ENCODE results near the gene ZFYVE1.
"Not testable (repeated sequence)": the region's sequence is repeated elsewhere in the genome, so short reads cannot be mapped to it uniquely, and the experiment has no call there.

ZFYVE1 gene

DNA sequence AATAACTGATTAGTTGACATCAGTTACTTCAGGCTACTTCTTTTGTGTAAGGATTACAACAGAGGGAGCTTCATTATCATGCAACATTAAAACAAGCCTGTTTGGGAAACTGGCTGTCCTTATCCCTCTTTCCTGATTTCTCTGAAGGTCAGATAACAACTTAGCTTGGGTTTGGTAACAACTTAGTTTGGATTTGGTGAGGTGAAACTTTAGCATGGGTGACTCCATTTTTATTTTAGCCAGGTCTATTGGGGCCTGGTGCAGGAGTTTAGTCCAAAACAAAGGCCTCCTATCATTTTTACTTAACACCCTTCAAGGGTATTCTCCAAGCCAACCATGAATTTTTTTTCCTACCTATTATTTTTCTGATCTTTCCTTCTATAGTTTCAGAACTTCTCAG is 1.1 kb upstream of the ZFYVE1 start:
- no peak overlapping the region for H3K4me3 ChIP-seq (ENCODE audit: low read length)
- 0 out of 2 replicates have a peak overlapping the region, but pooled peaks have one; percentile 17 for H3K9ac ChIP-seq (ENCODE audit: low read depth, low read length)
- peaks cover 11% of the 10 kb centered on the region; the same call in 1 of the 2 replicates for H3K4me1 ChIP-seq (ENCODE audit: insufficient read depth, low read length)
- no peaks in the 10 kb centered on the region for H3K27me3 ChIP-seq (ENCODE audit: insufficient read depth, low read length)
- no peaks in the 10 kb centered on the region for H3K9me3 ChIP-seq (ENCODE audit: insufficient read depth, low read depth, low read length)
- peak overlapping the region; percentile 25; the same call in 1 of the 2 replicates for H3K27ac ChIP-seq (ENCODE audit: low read depth, low read length)
- H3K36me3 ChIP-seq (ENCODE audit: insufficient read depth, low read length): peaks cover 11% of the 10 kb centered on the region

DNA sequence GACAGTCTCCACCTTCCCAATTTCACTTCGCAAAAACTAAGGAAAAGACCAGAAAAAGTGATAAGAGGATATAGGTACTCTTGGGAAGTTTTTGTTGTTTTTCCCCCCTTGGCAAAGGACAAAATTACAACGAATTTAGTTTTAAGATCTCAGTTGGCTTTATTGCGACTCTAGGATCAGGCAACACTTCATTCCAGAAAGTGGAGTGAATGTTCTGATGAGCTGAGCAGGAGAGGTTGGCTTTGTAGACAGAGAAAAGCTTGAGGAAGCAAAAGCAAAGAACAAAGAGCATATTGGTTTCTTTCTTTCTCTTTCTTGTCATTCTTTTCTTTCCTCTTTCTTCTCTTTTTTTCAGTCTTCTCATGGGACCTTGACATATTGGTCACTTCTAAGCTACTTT is 640 bp upstream of the ZFYVE1 start:
- peaks cover 13% of the 10 kb centered on the region for H3K36me3 ChIP-seq (ENCODE audit: insufficient read depth, low read length)
- no peaks in the 10 kb centered on the region for H3K9me3 ChIP-seq (ENCODE audit: insufficient read depth, low read depth, low read length)
- H3K9ac ChIP-seq (ENCODE audit: low read depth, low read length): peak overlapping the region; percentile 17; the same call in 1 of the 2 replicates
- H3K4me3 ChIP-seq (ENCODE audit: low read length): peak overlapping the region; percentile 70
- 53% methylated on average over 3 of the region's 3 CpGs for WGBS
- peak overlapping the region; percentile 21; the same call in 1 of the 2 replicates for H3K27ac ChIP-seq (ENCODE audit: low read depth, low read length)
- peaks cover 11% of the 10 kb centered on the region; the same call in 1 of the 2 replicates for H3K4me1 ChIP-seq (ENCODE audit: insufficient read depth, low read length)
- H3K27me3 ChIP-seq (ENCODE audit: insufficient read depth, low read length): no peaks in the 10 kb centered on the region

DNA sequence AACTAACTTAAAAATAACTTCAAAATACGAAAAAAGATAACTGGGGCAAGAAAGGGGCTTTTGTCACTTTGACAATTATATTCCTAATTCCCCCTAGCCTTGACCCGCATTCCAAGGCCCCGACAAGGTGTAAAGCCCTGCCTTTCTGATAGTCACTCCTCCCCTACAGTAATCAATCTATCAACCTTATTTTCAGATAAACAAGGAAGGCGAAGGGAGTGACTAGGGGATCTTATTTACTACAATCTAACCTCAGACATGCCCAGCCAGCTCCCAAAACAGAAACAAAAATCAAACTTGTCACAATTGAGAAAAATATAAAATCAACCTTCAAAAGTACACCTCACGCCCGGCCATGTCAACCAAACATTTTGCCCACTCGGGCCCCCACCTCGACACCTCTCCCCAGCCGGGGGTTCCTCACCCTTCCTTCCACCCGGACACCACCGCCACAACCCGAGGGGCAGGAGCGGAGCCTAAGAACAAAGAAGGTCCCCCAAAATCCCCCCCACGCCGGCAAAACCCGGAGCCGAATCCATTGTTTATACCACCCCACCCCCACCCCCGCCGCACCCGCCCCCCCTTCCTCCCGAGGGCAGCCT is 562 bp downstream of the ZFYVE1 start:
- Histone ChIP-seq H3K36me3 (ENCODE audit: insufficient read depth, low read length) (peaks cover 19% of the 10 kb centered on the region), H3K27me3 (ENCODE audit: insufficient read depth, low read length) (no peaks in the 10 kb centered on the region), H3K9ac (ENCODE audit: low read depth, low read length) (peak overlapping the region; percentile 49; the same call in 1 of the 2 replicates), H3K27ac (ENCODE audit: low read depth, low read length) (no peak overlapping the region), H3K9me3 (ENCODE audit: insufficient read depth, low read depth, low read length) (no peaks in the 10 kb centered on the region), H3K4me3 (ENCODE audit: low read length) (peak overlapping the region; percentile 70), H3K4me1 (ENCODE audit: insufficient read depth, low read length) (peaks cover 11% of the 10 kb centered on the region; the same call in 1 of the 2 replicates)
- 13% methylated on average over 14 of the region's 21 CpGs for WGBS

DNA sequence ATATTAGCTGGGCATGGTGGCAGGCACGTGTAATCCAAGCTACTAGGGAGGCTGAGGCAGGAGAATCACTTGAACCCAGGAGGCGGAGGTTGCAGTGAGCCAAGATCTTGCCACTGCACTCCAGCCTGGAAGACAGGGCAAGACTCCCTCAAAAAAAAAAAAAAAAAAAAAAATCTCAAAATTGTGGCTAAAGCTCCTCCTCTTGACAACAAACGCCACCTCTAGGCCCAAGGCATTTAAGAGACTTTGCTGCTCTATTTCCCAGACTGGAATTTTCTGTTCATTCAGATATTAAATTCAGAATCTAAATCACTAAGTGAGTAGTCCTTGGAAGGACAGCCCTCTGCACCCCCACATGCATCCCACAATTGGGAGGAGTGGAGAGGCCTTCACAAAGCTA is 1.4 kb downstream of the ZFYVE1 start:
- Histone ChIP-seq H3K9ac (ENCODE audit: low read depth, low read length) (no peak overlapping the region), H3K4me3 (ENCODE audit: low read length) (0 out of 2 replicates have a peak overlapping the region, but pooled peaks have one; percentile 70)
- WGBS: 76% methylated on average over 3 of the region's 3 CpGs

DNA sequence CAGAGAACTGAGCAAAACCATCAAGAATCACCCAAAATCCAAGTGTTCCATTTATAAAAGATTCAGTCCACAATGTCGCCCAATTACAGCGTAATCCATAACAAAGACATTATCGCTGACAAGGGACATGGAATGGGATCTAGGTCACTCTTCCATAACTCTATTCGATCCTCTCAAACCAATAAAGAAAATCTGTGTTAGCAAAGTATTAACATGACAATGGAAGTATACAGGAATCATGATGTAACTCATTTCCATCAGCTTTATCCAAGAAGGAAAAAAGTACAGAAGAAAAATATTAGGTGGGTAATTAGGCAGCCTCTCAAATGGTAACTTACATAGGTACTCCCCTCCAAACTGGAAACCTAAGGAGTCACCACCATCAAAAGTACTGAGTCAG is 4.9 kb downstream of the ZFYVE1 start:
- no peak overlapping the region for H3K4me3 ChIP-seq (ENCODE audit: low read length)

More for the DNA sequence above, 1.4 kb downstream of the ZFYVE1 start:
- peaks cover 11% of the 10 kb centered on the region; the same call in 1 of the 2 replicates for H3K4me1 ChIP-seq (ENCODE audit: insufficient read depth, low read length)
- H3K27me3 ChIP-seq (ENCODE audit: insufficient read depth, low read length): no peaks in the 10 kb centered on the region
- no peaks in the 10 kb centered on the region for H3K9me3 ChIP-seq (ENCODE audit: insufficient read depth, low read depth, low read length)
- H3K27ac ChIP-seq (ENCODE audit: low read depth, low read length): no peak overlapping the region
- peaks cover 19% of the 10 kb centered on the region for H3K36me3 ChIP-seq (ENCODE audit: insufficient read depth, low read length)

DNA sequence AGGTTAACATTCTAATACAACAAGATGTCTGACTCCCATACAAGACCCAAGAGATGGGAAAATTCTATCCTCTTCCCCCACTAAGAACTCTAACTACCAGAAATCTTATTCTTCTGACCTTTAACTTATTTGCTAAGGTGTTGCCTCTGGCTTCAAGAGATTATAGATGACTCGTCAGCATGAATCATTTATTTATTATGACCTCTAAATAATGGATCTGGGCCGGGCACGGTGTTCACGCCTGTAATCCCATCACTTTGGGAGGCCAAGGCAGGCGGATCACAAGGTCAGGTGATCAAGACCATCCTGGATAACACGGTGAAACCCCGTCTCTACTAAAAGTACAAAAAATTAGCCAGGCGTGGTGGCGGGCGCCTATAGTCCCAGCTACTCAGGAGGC is 10.9 kb downstream of the ZFYVE1 start:
- not testable (repeated sequence) for H3K36me3 ChIP-seq (ENCODE audit: insufficient read depth, low read length); H3K4me3 ChIP-seq (ENCODE audit: low read length); H3K9ac ChIP-seq (ENCODE audit: low read depth, low read length); H3K9me3 ChIP-seq (ENCODE audit: insufficient read depth, low read depth, low read length); H3K27ac ChIP-seq (ENCODE audit: low read depth, low read length); H3K27me3 ChIP-seq (ENCODE audit: insufficient read depth, low read length); H3K4me1 ChIP-seq (ENCODE audit: insufficient read depth, low read length)
- WGBS: 96% methylated on average over 10 of the region's 10 CpGs

More for the DNA sequence above, 4.9 kb downstream of the ZFYVE1 start:
- Histone ChIP-seq H3K27me3 (ENCODE audit: insufficient read depth, low read length) (no peaks in the 10 kb centered on the region), H3K9me3 (ENCODE audit: insufficient read depth, low read depth, low read length) (no peaks in the 10 kb centered on the region), H3K9ac (ENCODE audit: low read depth, low read length) (no peak overlapping the region), H3K36me3 (ENCODE audit: insufficient read depth, low read length) (peaks cover 19% of the 10 kb centered on the region), H3K27ac (ENCODE audit: low read depth, low read length) (no peak overlapping the region), H3K4me1 (ENCODE audit: insufficient read depth, low read length) (0 out of 2 replicates have a peak, but pooled peaks cover 4% of the 10 kb centered on the region)
- WGBS: 92% methylated on average over 3 of the region's 4 CpGs

DNA sequence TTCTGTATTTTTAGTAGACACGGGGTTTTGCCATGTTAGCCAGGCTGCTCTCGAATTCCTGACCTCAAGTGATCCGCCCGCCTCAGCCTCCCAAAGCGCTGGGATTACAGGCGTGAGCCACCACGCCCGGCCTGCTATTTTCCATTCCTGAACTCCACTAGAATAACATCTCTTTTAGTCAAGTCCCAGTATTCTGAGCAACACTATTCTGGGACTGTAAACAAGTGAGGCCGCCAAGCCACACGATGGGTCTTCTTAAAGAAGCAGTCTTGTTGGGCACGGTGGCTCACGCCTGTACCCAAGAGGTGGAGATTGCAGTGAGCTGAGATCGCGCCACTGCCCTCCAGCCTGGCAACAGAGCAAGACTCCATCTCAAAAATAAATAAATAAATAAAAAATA is 11.4 kb downstream of the ZFYVE1 start:
- not testable (repeated sequence) for H3K9ac ChIP-seq (ENCODE audit: low read depth, low read length); H3K4me1 ChIP-seq (ENCODE audit: insufficient read depth, low read length); H3K27ac ChIP-seq (ENCODE audit: low read depth, low read length); H3K4me3 ChIP-seq (ENCODE audit: low read length); H3K36me3 ChIP-seq (ENCODE audit: insufficient read depth, low read length); H3K27me3 ChIP-seq (ENCODE audit: insufficient read depth, low read length); H3K9me3 ChIP-seq (ENCODE audit: insufficient read depth, low read depth, low read length)
- WGBS: 93% methylated on average over 14 of the region's 14 CpGs

DNA sequence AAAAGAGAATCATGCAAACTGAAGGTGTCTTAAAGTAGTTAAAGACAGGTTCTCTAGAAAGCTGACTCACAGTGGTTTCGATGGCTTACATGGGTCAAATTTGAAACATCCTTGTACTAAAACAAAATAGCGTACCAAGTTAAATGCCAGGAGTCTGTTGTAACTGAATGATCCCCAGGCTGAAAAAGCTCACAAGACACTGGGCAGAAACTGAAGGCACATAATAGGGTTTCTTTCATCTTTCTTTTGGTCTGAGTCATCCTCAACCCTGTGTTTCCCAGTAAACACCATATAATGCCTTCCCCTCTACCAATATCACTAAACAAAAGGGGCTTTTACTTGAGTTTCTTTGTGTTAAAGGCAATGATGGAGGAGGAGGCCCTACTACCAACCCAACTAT is 12.8 kb downstream of the ZFYVE1 start:
- Histone ChIP-seq H3K9me3 (ENCODE audit: insufficient read depth, low read depth, low read length) (no peaks in the 10 kb centered on the region), H3K4me3 (ENCODE audit: low read length) (no peak overlapping the region), H3K27me3 (ENCODE audit: insufficient read depth, low read length) (no peaks in the 10 kb centered on the region), H3K36me3 (ENCODE audit: insufficient read depth, low read length) (0 out of 2 replicates have a peak, but pooled peaks cover 7% of the 10 kb centered on the region), H3K4me1 (ENCODE audit: insufficient read depth, low read length) (peaks cover 8% of the 10 kb centered on the region; the same call in 1 of the 2 replicates), H3K27ac (ENCODE audit: low read depth, low read length) (no peak overlapping the region), H3K9ac (ENCODE audit: low read depth, low read length) (no peak overlapping the region)
- 62% methylated on average over 2 of the region's 2 CpGs for WGBS

DNA sequence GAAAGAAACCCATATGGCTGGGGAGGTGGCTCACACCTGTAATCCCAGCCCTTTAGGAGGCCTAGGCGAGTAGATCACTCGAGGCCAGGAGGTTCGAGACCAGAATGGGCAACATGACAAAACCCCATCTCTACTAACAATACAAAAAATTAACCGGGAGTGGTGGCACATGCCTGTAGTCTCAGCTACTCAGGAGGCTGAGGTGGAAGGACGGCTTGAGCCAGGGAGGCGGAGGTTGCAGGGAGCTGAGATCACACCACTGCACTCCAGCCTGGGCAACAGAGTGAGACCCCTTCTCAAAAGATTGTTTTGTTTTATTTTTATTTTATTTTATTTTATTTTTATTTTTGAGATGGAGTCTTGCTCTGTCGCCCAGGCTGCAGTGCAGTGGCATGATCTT is 15.7 kb downstream of the ZFYVE1 start:
- not testable (repeated sequence) for H3K27ac ChIP-seq (ENCODE audit: low read depth, low read length); H3K9ac ChIP-seq (ENCODE audit: low read depth, low read length); H3K9me3 ChIP-seq (ENCODE audit: insufficient read depth, low read depth, low read length); H3K27me3 ChIP-seq (ENCODE audit: insufficient read depth, low read length); H3K36me3 ChIP-seq (ENCODE audit: insufficient read depth, low read length); H3K4me3 ChIP-seq (ENCODE audit: low read length); H3K4me1 ChIP-seq (ENCODE audit: insufficient read depth, low read length)
- WGBS: 91% methylated on average over 7 of the region's 7 CpGs

DNA sequence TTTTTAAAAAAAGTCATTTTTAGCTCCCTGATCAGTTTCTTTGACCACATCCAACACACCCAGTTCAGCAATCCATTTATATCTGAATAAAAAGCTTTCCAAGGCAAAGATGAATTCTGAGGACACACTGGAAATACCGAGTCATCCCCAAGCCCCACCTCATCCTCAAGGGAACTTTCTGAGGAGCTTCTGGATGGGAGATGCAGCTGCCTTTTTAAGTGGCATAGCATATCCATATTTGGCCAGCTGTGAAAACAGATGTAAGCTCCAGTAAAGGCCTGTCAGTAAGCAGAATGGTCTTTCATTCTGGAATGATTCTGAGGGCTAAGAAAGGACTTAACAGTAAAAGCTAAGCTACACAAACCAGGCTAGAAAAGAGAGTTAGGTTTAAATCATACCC is 18.4 kb downstream of the ZFYVE1 start:
- Histone ChIP-seq H3K27me3 (ENCODE audit: insufficient read depth, low read length) (no peaks in the 10 kb centered on the region), H3K27ac (ENCODE audit: low read depth, low read length) (no peak overlapping the region), H3K9ac (ENCODE audit: low read depth, low read length) (no peak overlapping the region), H3K9me3 (ENCODE audit: insufficient read depth, low read depth, low read length) (no peaks in the 10 kb centered on the region), H3K36me3 (ENCODE audit: insufficient read depth, low read length) (peaks cover 10% of the 10 kb centered on the region), H3K4me3 (ENCODE audit: low read length) (no peak overlapping the region), H3K4me1 (ENCODE audit: insufficient read depth, low read length) (no peaks in the 10 kb centered on the region)
- 100% methylated on average over 1 of the region's 1 CpG for WGBS

DNA sequence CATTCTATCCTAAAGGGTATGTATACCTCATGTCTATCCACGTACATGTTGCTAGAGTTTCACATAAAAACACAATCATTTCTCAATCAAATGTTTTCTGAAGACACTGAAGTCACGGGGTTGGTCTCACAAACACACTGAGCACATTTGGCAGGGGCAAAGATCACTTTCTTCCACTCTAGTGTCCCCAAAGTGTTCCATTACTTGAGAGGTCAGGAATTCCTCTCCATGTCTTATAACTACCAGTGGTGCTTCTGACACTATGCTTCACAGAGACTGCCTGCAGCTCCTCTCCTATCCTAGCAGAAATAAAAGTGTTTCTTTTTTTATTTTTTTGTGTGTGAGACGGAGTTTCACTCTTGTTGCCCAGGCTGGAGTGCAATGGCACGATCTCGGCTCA is 19.1 kb downstream of the ZFYVE1 start:
- 94% methylated on average over 5 of the region's 5 CpGs for WGBS
- no peaks in the 10 kb centered on the region for H3K27me3 ChIP-seq (ENCODE audit: insufficient read depth, low read length)
- H3K36me3 ChIP-seq (ENCODE audit: insufficient read depth, low read length): peaks cover 9% of the 10 kb centered on the region
- H3K9ac ChIP-seq (ENCODE audit: low read depth, low read length): no peak overlapping the region
- no peak overlapping the region for H3K4me3 ChIP-seq (ENCODE audit: low read length)
- no peak overlapping the region for H3K27ac ChIP-seq (ENCODE audit: low read depth, low read length)
- H3K9me3 ChIP-seq (ENCODE audit: insufficient read depth, low read depth, low read length): no peaks in the 10 kb centered on the region
- H3K4me1 ChIP-seq (ENCODE audit: insufficient read depth, low read length): no peaks in the 10 kb centered on the region

DNA sequence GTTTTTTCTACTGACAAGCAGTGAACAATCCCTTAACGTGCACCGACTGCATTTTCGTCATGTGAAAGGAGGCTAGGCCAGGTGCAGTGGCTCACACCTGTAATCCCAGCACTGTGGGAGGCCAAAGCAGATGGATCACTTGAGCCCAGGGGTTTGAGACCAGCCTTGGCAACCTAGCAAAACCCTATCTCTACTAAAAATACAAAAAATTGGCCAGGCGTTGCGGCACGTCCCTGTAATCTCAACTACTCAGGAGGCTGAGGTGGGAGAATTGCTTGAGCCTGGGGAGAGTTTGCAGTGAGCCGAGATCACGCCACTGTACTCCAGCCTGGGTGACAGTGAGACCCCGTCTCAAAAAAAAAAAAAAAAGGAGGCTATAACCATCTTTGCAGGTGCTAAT is 22.3 kb downstream of the ZFYVE1 start:
- H3K9ac ChIP-seq (ENCODE audit: low read depth, low read length); H3K4me1 ChIP-seq (ENCODE audit: insufficient read depth, low read length); H3K27ac ChIP-seq (ENCODE audit: low read depth, low read length); H3K36me3 ChIP-seq (ENCODE audit: insufficient read depth, low read length); H3K27me3 ChIP-seq (ENCODE audit: insufficient read depth, low read length); H3K4me3 ChIP-seq (ENCODE audit: low read length); H3K9me3 ChIP-seq (ENCODE audit: insufficient read depth, low read depth, low read length): not testable (repeated sequence)
- 96% methylated on average over 9 of the region's 9 CpGs for whole genome bisulfite sequencing
